Fibroblast of mammary gland (primary cell): Measurements from ENCODE around the gene KRTAP10-11.

Experiments used
- DNase-seq: peaks from one replicate; pipeline ENCODE4 v3.0.0-alpha.2; 2010; ENCODE audit warnings: low read depth
- H3K4me3 ChIP-seq: 2 replicates; pipeline ENCODE4 v1.5.1; 2011; ENCODE audit warnings: low read depth, mild to moderate bottlenecking, low read length, moderate library complexity; ENCODE audit not compliant: control insufficient read depth
- TF ChIP-seq, protein P1 (sequence below): conservative IDR thresholded peaks from 2 replicates; pipeline ENCODE4 v1.5.1; 2011; ENCODE audit warnings: low read depth, low read length, inconsistent platforms; ENCODE audit not compliant: control insufficient read depth, insufficient read depth

The KRTAP10-11 gene

DNA sequence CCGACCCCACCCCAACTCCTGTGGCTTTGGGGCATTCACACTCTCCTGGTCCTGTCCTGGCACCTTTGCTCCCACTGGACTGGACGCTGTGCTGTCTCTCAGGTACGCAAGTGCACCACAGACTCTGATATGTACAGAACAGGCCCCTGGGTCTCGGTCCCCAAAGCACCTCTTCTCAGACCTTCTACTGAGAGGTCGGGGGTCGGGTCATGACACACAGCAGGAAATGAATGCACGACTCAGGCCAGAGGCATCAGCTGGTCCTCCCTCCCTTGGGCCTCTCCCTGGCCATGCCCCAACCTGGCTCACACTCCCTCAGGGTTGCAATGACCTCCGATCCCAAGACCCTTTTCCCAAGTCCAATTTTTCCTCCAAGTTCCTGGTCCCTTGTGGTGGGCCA, 49.0 kb downstream of the KRTAP10-11 start:
- DNase-seq, result no peak
- TF ChIP-seq, protein P1, sequence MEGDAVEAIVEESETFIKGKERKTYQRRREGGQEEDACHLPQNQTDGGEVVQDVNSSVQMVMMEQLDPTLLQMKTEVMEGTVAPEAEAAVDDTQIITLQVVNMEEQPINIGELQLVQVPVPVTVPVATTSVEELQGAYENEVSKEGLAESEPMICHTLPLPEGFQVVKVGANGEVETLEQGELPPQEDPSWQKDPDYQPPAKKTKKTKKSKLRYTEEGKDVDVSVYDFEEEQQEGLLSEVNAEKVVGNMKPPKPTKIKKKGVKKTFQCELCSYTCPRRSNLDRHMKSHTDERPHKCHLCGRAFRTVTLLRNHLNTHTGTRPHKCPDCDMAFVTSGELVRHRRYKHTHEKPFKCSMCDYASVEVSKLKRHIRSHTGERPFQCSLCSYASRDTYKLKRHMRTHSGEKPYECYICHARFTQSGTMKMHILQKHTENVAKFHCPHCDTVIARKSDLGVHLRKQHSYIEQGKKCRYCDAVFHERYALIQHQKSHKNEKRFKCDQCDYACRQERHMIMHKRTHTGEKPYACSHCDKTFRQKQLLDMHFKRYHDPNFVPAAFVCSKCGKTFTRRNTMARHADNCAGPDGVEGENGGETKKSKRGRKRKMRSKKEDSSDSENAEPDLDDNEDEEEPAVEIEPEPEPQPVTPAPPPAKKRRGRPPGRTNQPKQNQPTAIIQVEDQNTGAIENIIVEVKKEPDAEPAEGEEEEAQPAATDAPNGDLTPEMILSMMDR, result no peak
- H3K4me3 ChIP-seq, result no peak overlapping the region

- TF ChIP-seq, protein P1, result no peak
- H3K4me3 ChIP-seq, result no peak overlapping the region
- DNase-seq, result no peak
Observed at GRCh38 chr21:44695641-44696040, 49.4 kb downstream of the KRTAP10-11 start.

GRCh38 chr21:44696572-44696971, 50.4 kb downstream of the KRTAP10-11 start:
- TF ChIP-seq, protein P1, result no peak
- no peak for DNase-seq
- no peak overlapping the region for H3K4me3 ChIP-seq
